ENCODE results near the gene CACNG4.

The CACNG4 gene

DNA sequence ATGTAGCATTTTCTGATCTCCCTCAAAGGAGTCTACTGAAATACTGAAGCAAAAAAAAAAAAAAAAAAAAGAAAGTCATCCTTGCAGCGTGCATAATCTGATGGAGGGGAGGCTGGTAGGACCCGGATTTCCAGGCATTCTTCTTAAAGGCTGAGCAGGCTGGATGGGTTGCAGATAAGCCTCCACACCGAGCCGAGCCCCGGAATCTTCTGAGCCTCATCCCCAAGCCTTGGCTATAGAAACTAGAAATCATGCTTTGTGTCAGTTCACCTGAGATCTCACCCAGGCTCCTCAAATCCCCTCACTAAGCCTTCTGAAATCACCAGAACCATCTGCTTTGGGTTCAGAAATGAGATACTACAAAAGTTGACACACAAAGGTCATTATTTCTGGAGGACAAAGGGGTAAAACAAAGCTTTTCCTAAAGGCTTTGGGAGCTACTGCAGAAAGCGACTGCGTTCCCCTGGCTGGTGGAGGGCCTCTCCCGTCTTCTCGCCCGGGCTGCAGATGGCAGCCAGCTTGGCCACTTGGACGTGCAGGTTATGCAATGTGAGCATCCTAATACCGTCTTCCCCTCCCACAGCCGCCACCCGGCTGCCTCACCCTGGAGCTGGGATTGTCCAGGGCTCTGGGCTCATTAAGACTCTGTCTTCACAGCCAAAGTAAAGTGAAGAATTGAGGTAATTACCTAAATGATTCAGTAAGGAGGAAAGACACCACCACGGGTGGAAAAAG lies 4.7 kb upstream of the CACNG4 start:
- Histone ChIP-seq H2AK5ac (ENCODE audit: low read length) (no peak overlapping the region), H3K23ac (ENCODE audit: low read length) (no peak overlapping the region), H2BK120ac (ENCODE audit: low read depth, low read length) (no peak overlapping the region), H4K5ac (ENCODE audit: low read length) (no peak overlapping the region), H3K79me1 (ENCODE audit: low read length) (no peaks in the 10 kb centered on the region), H3K56ac (ENCODE audit: low read length) (no peak overlapping the region), H3K27me3 (ENCODE audit: insufficient read depth, low read length, poor library complexity) (no peaks in the 10 kb centered on the region), H3K9ac (ENCODE audit: low read length) (no peak overlapping the region), H3K4me2 (ENCODE audit: low read length) (no peak overlapping the region), H3K4ac (ENCODE audit: low read depth, low read length) (no peak overlapping the region), H3K4me1 (ENCODE audit: control insufficient read depth, low read depth, low read length) (no peaks in the 10 kb centered on the region), H3K4me3 (ENCODE audit: low read length) (no peak overlapping the region), H3K27ac (ENCODE audit: low read depth, low read length) (no peak overlapping the region), H2BK15ac (replicated peaks; ENCODE audit: low read depth) (no peak overlapping the region), H3K36me3 (ENCODE audit: control insufficient read depth, insufficient read depth, low read length) (no peaks in the 10 kb centered on the region), H3K18ac (ENCODE audit: low read length) (no peak overlapping the region), H2BK5ac (ENCODE audit: low read length) (no peak overlapping the region), H4K8ac (ENCODE audit: low read depth, low read length) (no peak overlapping the region), H3K79me2 (ENCODE audit: control insufficient read depth, insufficient read depth, low read length) (no peaks in the 10 kb centered on the region)
- WGBS (ENCODE audit: extremely low coverage, insufficient coverage, low lambda C conversion rate): no CpG with 5 or more reads among the region's 15 CpGs
- DNase-seq: no peak

DNA sequence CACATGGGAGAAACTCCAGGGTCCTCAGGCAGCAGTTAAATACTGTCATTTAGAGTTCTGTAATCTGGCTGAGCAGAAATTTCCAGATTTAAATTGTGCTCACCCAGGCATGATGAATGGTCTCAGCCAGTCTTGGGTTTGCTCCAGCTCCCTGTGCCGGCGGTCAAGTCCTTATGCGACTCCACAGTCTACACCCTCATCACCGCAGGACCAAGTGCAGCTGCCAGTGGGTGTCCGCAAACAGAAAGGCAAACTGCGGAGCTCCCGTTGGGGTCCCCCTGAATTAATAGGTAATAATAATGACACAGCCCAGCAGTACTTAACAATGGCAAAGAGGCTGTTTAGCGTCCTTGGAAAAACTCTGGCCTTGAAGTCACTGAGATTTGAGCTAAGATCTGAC lies 3.9 kb upstream of the CACNG4 start:
- no peak overlapping the region for H4K8ac ChIP-seq (ENCODE audit: low read depth, low read length)
- H3K27ac ChIP-seq (ENCODE audit: low read depth, low read length): no peak overlapping the region
- no peak overlapping the region for H2AK5ac ChIP-seq (ENCODE audit: low read length)
- no peaks in the 10 kb centered on the region for H3K79me1 ChIP-seq (ENCODE audit: low read length)
- no peak overlapping the region for H3K9ac ChIP-seq (ENCODE audit: low read length)
- H3K4me2 ChIP-seq (ENCODE audit: low read length): no peak overlapping the region
- H3K4me3 ChIP-seq (ENCODE audit: low read length): no peak overlapping the region
- no peak for DNase-seq
- no peak overlapping the region for H2BK15ac ChIP-seq (replicated peaks; ENCODE audit: low read depth)
- H3K36me3 ChIP-seq (ENCODE audit: control insufficient read depth, insufficient read depth, low read length): no peaks in the 10 kb centered on the region
- WGBS (ENCODE audit: extremely low coverage, insufficient coverage, low lambda C conversion rate): no CpG with 5 or more reads among the region's 8 CpGs
- H3K56ac ChIP-seq (ENCODE audit: low read length): no peak overlapping the region
- H3K27me3 ChIP-seq (ENCODE audit: insufficient read depth, low read length, poor library complexity): no peaks in the 10 kb centered on the region
- no peak overlapping the region for H3K4ac ChIP-seq (ENCODE audit: low read depth, low read length)
- no peak overlapping the region for H3K23ac ChIP-seq (ENCODE audit: low read length)
- H3K18ac ChIP-seq (ENCODE audit: low read length): no peak overlapping the region
- H2BK5ac ChIP-seq (ENCODE audit: low read length): no peak overlapping the region
- no peak overlapping the region for H4K5ac ChIP-seq (ENCODE audit: low read length)
- no peaks in the 10 kb centered on the region for H3K4me1 ChIP-seq (ENCODE audit: control insufficient read depth, low read depth, low read length)
- H2BK120ac ChIP-seq (ENCODE audit: low read depth, low read length): no peak overlapping the region
- H3K79me2 ChIP-seq (ENCODE audit: control insufficient read depth, insufficient read depth, low read length): no peaks in the 10 kb centered on the region

DNA sequence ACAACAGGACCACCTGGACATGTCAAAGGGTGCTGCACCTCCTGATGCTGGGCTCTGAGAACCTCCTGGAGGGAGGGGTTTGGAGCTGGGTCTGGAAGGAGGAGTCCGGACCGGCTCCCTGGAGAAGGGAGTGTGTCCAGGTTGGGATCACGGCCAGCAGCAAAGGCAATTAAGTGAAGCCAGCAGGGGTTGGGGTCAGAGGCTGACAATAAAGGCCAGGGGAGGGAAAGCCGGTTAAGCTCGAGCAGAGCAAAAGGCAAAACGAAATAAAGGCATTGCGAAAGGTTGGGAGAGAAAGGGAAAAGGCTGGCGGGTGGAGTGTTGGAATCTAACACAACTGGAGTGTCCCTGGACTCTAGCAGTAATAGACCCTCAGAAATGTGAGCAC lies 992 bp upstream of the CACNG4 start:
- Histone ChIP-seq H3K27ac (ENCODE audit: low read depth, low read length) (no peak overlapping the region), H3K4me3 (ENCODE audit: low read length) (no peak overlapping the region)

DNA sequence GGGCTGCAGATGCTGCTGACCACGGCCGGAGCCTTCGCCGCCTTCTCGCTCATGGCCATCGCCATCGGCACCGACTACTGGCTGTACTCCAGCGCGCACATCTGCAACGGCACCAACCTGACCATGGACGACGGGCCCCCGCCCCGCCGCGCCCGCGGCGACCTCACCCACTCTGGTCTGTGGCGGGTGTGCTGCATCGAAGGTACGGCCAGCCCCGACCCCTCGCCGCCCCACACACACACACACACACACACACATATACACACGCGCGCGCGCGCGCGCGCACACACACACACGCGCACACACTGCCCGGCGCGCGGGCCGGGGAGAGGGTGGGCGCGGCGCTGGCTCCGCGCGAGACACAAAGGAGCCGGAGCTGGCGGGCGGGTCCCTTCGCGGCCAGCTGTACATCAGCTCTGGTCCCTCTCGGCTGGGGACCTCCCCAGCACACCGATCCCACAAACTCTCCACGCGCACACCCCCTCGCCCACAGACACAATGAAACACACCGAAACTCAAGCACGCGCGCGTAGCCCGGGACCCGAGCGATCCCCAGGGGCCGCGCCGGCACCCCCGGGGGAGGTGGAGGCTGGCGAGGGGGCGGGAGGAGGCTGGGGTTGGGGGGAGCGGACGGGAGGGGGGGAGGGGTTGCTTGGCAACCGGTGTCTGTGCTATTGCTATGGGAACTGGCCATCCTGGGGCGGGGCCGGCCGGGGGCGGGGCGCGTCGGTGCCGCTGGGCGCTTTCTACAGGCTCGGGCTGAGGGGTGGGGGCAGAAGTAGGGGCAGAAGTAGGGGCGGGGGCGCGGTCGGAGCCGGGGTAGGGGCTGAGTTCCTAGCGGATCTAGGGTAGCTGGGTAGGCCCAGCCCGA lies 658 bp downstream of the CACNG4 start:
- Histone ChIP-seq H3K4me2 (ENCODE audit: low read length) (peak overlapping the region; percentile 81), H2BK120ac (ENCODE audit: low read depth, low read length) (no peak overlapping the region), H3K4ac (ENCODE audit: low read depth, low read length) (no peak overlapping the region), H3K79me2 (ENCODE audit: control insufficient read depth, insufficient read depth, low read length) (no peaks in the 10 kb centered on the region), H3K56ac (ENCODE audit: low read length) (peak overlapping the region; percentile 74), H3K9ac (ENCODE audit: low read length) (peak overlapping the region; percentile 29), H3K27ac (ENCODE audit: low read depth, low read length) (no peak overlapping the region), H3K79me1 (ENCODE audit: low read length) (no peaks in the 10 kb centered on the region), H4K5ac (ENCODE audit: low read length) (no peak overlapping the region), H3K36me3 (ENCODE audit: control insufficient read depth, insufficient read depth, low read length) (no peaks in the 10 kb centered on the region), H3K23ac (ENCODE audit: low read length) (no peak overlapping the region), H2BK15ac (replicated peaks; ENCODE audit: low read depth) (no peak overlapping the region), H3K18ac (ENCODE audit: low read length) (no peak overlapping the region), H4K8ac (ENCODE audit: low read depth, low read length) (no peak overlapping the region), H2AK5ac (ENCODE audit: low read length) (no peak overlapping the region), H3K27me3 (ENCODE audit: insufficient read depth, low read length, poor library complexity) (peaks cover 4% of the 10 kb centered on the region), H3K4me1 (ENCODE audit: control insufficient read depth, low read depth, low read length) (no peaks in the 10 kb centered on the region), H2BK5ac (ENCODE audit: low read length) (no peak overlapping the region), H3K4me3 (ENCODE audit: low read length) (peak overlapping the region; percentile 29)
- WGBS (ENCODE audit: extremely low coverage, insufficient coverage, low lambda C conversion rate): no CpG with 5 or more reads among the region's 92 CpGs
- DNase-seq: peak; percentile 80

More for the DNA sequence above, 992 bp upstream of the CACNG4 start:
- no peak overlapping the region for H2BK120ac ChIP-seq (ENCODE audit: low read depth, low read length)
- H2BK15ac ChIP-seq (replicated peaks; ENCODE audit: low read depth): no peak overlapping the region
- no peaks in the 10 kb centered on the region for H3K4me1 ChIP-seq (ENCODE audit: control insufficient read depth, low read depth, low read length)
- H3K4ac ChIP-seq (ENCODE audit: low read depth, low read length): no peak overlapping the region
- H3K4me2 ChIP-seq (ENCODE audit: low read length): no peak overlapping the region
- H3K27me3 ChIP-seq (ENCODE audit: insufficient read depth, low read length, poor library complexity): peaks cover 4% of the 10 kb centered on the region
- WGBS (ENCODE audit: extremely low coverage, insufficient coverage, low lambda C conversion rate): no CpG with 5 or more reads among the region's 8 CpGs
- no peak overlapping the region for H3K23ac ChIP-seq (ENCODE audit: low read length)
- no peak overlapping the region for H3K18ac ChIP-seq (ENCODE audit: low read length)
- H4K5ac ChIP-seq (ENCODE audit: low read length): no peak overlapping the region
- no peaks in the 10 kb centered on the region for H3K36me3 ChIP-seq (ENCODE audit: control insufficient read depth, insufficient read depth, low read length)
- no peak overlapping the region for H2AK5ac ChIP-seq (ENCODE audit: low read length)
- DNase-seq: peak; percentile 21
- no peak overlapping the region for H2BK5ac ChIP-seq (ENCODE audit: low read length)
- H3K9ac ChIP-seq (ENCODE audit: low read length): no peak overlapping the region
- no peaks in the 10 kb centered on the region for H3K79me2 ChIP-seq (ENCODE audit: control insufficient read depth, insufficient read depth, low read length)
- no peak overlapping the region for H3K56ac ChIP-seq (ENCODE audit: low read length)
- no peaks in the 10 kb centered on the region for H3K79me1 ChIP-seq (ENCODE audit: low read length)
- no peak overlapping the region for H4K8ac ChIP-seq (ENCODE audit: low read depth, low read length)

DNA sequence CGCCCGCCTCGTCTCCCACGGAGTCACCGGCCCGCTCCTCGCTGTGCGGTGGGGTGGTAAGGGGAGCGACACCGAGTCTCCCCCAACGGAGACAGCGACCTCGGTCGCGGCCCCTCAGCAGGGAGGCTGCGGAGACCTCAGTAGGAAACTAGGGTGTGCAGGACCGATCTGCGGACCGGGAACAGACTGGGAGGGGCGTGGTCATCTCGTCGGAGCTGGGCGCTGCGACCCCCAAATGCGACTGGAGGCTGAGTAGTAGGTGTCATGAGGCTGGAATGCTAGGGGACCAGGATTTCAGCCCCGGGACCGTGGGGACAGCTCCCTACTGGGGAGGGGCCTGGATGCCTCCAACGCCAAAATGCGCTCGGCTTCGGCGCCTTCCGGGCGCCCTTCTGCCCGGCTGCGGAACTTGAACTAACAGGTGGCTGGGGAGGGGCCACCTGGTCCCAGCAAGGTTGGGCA lies 1.3 kb downstream of the CACNG4 start:
- peaks cover 4% of the 10 kb centered on the region for H3K27me3 ChIP-seq (ENCODE audit: insufficient read depth, low read length, poor library complexity)
- DNase-seq: peak; percentile 69
- peak overlapping the region; percentile 81 for H3K4me2 ChIP-seq (ENCODE audit: low read length)
- H2BK5ac ChIP-seq (ENCODE audit: low read length): no peak overlapping the region
- H4K8ac ChIP-seq (ENCODE audit: low read depth, low read length): no peak overlapping the region
- no peaks in the 10 kb centered on the region for H3K79me1 ChIP-seq (ENCODE audit: low read length)
- H3K27ac ChIP-seq (ENCODE audit: low read depth, low read length): no peak overlapping the region
- no peak overlapping the region for H2AK5ac ChIP-seq (ENCODE audit: low read length)
- no peak overlapping the region for H2BK120ac ChIP-seq (ENCODE audit: low read depth, low read length)
- no CpG with 5 or more reads among the region's 36 CpGs for WGBS (ENCODE audit: extremely low coverage, insufficient coverage, low lambda C conversion rate)
- H3K36me3 ChIP-seq (ENCODE audit: control insufficient read depth, insufficient read depth, low read length): no peaks in the 10 kb centered on the region
- H3K4me3 ChIP-seq (ENCODE audit: low read length): peak overlapping the region; percentile 10
- no peak overlapping the region for H3K18ac ChIP-seq (ENCODE audit: low read length)
- no peak overlapping the region for H3K4ac ChIP-seq (ENCODE audit: low read depth, low read length)
- H3K4me1 ChIP-seq (ENCODE audit: control insufficient read depth, low read depth, low read length): no peaks in the 10 kb centered on the region
- peak overlapping the region; percentile 25 for H3K9ac ChIP-seq (ENCODE audit: low read length)
- no peaks in the 10 kb centered on the region for H3K79me2 ChIP-seq (ENCODE audit: control insufficient read depth, insufficient read depth, low read length)
- no peak overlapping the region for H3K56ac ChIP-seq (ENCODE audit: low read length)
- no peak overlapping the region for H3K23ac ChIP-seq (ENCODE audit: low read length)
- H4K5ac ChIP-seq (ENCODE audit: low read length): no peak overlapping the region
- H2BK15ac ChIP-seq (replicated peaks; ENCODE audit: low read depth): no peak overlapping the region

All from mesendoderm (in vitro differentiated cells).